DMS153 treated with DMSO at 0.1 percent for 48 hours (cell line): Measurements from ENCODE around the gene ROPN1B.
"Not testable (repeated sequence)": the region's sequence is repeated elsewhere in the genome, so short reads cannot be mapped to it uniquely, and the experiment has no call there.

Experiments
- DNase-seq: peaks from one replicate; lab custom pipeline; 2025; ENCODE audit not compliant: unreplicated experiment; lab: John Stamatoyannopoulos, UW

ROPN1B gene

DNA sequence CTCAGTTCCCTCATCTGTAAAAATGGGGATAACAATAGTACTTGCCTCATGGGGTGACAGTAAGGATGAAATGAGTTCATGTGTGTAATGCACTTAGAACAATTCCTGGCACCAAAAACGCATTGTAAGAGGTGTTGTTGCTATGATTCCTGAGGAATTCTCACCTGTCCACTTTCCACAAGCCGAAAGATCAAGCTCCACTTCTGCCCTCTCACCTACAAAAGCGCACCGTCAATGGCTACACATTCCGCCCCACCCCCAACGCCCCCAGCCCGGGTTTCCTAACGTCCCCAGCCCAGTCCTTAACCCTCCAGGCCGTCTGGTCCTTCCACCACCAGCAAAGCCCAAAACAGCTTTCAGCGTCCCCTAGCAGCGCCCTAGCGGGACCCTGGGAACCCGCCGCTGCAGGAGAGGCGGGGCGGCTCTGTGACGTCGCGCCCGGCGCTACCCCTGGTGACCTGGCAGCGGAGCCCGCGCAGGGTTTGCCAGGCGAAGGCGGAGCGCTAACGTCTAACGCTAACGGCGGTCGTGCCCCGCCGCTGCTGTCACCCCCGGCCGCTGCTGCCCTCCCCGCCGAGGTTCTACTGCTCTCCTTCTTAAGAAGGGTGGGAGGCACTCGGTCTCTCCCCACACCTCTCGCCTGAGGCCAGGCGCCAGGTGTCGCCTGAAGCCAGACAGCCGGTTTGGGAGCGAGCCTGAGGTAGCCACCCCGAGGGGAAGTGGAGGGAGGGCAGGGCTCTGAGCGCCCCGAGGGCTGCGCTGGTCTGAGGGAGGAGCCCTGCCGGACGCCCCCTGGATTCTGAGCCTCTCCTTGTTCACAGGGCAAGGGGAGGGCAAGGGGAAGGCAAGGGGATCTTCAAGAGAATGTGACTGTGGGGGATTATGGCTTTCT, at the start of gene ROPN1B:
TSS of gene ROPN1B (plus strand) at position 478 of the 892 bp plus-strand sequence. CDS start 2,877 bp downstream, outside the sequence.
- not testable (repeated sequence) for DNase-seq

DNA sequence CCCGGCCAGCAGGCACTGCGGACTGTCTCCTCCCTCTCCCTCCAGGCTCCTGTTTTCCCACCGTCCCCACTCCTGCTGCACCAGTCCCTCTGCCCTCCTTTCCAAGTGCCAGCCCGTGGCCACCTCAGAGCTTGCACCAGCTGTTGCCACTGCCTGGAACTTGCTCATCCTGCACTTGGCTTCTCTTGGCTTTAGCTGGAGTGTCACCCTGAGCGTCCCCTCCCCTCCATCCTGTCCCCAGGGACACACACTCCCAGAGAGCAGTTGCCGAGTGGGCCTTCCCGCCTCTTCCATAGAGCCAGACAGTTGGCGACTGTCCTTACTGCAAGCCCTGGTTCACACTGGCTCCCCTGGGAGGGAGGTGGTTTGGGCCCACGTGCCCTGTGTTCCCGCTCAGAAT, 48.8 kb upstream of the ROPN1B start:
- not testable (repeated sequence) for DNase-seq

DNA sequence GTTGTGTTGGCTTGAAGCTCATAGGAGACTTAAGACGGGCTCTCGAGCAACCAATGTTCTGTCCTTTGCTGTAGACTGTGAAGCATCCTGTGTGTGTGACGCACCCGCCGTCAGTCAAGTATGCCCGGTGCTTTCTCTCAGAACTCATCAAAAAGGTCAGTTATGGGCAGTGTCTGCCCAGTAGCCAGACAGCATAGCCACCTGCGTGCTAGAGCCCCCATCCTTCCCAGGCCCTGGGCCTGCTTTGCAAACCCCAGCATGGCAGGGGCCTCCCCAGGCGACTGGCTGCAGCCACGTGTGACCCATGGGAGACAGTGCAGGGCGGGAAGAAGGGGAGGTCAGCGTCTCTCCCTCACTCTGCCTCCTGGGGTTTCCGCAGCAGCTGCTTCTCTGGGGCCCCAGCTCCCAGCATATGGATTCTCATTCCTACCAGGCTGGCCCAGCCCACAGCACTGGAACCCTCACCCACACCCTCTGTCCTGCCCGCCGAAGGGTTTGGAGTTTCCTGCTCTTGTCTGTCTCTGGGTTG, 48.2 kb upstream of the ROPN1B start:
- DNase-seq: not testable (repeated sequence)

DNA sequence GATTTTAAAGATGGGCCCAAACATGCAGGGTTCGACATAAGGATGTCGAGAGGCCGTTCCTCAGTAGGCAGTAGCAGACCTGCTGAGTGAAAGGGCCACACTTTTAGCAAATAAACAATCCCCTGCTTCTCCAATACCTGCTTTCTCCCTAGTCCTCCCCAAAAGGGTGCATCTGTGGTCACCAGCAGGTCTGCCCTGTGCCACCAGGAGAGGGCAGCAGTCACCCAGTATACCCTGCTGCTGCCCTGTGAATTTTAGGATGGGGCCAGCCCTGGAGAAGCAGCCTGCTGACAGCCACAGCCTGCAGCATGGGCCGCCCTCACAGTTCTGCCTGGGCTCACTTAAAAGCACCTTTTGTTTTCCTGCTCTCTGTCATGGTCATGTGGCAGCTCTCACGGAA, 47.3 kb upstream of the ROPN1B start:
- not testable (repeated sequence) for DNase-seq

DNA sequence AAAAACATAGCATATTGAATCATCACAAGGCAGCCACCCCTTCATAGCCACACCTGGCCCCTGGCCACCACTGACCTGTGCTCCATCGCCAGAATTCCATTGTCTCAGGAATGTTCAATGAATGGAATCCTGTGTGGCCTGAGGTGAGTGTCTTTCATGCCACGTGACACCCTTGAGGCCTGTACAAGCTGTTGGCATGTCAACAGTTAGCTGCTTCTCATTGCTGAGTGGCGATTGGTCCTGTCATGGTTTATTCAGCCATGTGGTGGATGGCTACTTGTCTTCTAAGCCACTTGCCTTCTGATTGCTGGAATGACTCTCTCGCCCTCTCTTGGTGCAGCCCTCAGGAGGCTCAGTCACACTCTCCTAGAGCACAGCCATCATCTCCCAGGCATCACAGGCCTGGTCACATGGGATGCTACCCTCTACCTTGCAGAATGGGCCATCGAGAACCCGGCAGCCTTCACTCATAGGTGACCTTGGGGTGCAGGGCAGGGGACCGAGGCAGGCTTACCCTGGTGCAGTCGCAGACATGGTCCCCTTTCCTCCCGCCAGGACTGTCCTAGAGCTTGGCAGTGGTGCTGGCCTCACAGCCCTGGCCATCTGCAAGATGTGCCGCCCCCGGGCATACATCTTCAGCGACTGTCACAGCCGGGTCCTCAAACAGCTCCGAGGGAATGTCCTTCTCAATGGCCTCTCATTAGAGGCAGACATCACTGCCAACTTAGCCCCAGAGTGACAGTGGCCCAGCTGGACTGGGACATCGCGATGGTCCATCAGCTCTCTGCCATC, 45.5 kb upstream of the ROPN1B start:
- not testable (repeated sequence) for DNase-seq

DNA sequence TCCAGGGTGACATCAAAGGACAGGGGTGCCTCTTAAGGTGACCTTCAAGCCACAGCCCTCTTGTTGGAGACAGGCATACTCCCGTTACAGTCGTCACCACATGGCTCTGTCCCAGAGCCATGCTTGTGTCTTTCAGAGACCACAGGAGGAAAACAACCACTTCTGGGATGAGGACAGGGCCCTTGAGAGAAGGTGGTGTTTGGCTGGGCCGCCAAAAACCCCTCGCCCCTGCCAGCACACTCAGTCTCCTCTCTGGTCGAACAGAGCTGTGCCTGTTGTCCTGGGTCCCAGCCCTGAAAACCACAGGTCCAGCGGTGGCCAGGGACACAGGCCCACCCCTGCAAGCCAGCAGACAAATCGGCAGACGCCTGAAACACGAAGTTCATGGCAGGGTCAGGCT, 44.7 kb upstream of the ROPN1B start:
- DNase-seq: not testable (repeated sequence)

DNA sequence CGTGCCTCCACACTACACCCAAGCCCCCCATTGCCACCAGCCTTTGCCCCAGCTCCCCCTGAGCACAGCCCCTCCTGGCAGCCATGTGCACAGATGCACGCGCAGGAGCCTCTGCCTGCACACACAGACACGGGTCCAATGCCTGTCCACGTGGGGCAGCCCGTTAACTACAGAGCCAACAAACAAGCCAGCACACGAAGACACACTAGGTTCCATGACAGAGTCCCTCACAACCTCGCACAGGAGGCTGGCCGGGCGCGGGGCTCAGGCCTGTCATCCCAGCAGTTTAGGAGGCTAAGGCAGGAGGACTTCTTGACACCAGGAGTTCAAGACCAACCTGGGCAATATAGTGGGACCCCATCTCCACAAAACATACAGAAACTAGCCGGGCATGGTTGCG, 43.3 kb upstream of the ROPN1B start:
- not testable (repeated sequence) for DNase-seq

DNA sequence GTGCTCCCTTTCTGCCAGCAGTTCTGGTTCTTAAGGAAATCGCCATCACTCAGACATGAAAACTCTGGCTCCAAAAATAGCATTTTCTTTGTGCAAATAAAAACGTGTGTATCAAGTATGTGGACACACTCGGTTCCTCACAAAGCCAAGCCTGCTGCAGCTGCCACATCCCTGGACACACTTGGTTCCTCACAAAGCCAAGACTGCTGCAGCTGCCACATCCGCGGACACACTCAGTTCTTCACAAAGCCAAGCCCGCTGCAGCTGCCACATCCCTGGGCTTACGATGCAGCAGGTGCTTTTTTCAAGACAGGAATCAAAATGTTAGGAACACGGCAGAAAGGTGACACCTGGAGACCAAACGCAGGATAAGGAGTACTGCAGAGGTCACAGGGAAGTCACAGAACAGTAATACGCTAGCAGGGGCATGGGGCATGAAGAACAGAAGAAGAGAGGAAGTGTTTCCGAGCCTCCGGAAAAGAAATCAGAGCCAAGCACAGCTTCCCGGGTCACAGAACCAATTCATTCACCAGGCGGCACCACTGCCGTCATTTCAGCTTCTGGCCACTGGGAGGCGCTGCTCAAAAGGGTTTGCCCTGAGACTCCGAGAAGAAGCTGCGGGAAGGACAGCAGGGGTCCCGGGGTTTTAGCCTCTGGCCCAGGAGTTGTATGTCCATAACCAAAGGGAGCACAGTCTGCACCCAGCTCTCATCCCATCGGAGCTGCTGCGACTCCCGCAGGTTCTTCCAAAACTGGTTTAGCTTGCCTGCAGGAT, 40.0 kb upstream of the ROPN1B start:
- not testable (repeated sequence) for DNase-seq

DNA sequence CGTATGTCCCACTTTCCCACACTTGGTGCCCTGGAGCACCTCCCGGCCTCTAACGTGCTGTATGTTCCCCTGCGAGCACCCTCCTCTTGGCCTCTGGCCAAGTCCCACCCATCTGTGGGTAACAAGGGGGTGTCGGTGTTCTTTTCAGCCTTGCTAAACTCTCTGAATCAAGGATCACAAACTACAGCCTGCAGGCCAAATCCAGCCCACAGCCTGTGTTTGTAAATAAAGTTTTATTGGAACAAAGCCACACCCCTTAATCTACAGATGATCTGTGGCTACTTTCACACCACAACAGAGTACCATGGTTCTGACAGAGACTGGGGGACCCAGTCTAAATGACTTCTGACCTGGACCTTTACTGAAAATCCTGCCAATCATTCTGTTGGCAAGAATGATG, 39.2 kb upstream of the ROPN1B start:
- not testable (repeated sequence) for DNase-seq

DNA sequence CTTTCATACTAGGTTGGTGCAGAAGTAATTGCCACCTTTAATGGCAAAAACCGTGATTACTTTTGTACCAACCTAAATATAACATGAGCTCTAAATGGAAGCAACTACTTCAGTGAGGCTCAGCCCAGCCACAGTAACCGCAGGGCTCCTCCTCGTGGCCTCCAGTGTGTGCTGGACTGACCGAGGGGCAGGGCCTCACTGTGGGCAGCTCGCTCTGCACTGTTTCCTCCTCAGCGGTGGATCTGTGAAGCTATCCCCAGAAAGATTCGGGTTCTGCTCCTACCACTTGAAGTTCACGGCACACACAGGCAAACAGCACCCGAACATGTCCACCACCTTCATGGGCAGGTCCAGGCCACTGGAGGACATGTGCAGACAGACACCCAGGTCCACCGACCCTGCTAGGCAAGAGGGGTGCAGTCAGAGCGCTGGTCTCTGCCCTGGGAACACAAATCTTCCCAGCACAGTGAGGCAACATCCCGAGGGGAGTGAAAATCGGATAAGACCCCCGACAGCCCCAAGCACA, 37.6 kb upstream of the ROPN1B start:
- DNase-seq: not testable (repeated sequence)

DNA sequence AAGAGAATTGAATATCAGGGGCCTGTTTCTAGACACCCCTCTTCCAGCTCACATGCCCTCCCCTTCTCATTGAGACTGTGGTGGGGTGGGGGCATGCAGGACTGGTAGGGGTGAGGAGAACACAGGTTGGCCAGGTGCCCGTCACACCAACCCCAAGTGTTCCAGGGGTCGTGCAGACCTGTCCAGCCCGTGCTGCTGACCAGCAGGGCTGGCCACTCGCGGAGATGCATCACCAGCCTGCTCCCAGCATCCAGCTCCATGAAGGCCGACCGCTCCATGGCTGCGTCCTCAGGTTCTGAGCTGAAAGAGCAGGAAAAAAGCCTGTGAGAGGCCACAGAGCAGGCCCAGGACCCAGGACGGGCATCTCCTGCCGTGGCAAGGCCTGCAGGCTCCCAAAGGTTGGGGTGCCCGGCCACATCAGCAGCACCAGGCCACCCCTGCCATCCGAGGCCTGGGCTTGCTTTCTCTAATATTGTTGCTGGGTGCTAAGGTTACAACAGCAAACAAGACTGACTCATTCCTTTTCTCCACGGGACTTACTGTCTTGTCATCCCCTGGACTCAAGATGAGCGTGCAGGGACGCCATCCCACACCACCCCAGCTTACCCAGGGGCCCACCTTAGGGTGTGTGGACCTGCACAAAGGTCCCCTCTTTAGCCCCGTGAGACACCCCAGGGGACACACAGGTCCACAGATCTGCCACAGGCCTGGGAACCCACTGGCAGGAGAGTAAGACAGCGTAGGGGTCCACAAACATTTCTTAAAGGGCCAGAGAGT, 35.4 kb upstream of the ROPN1B start:
- DNase-seq: not testable (repeated sequence)

DNA sequence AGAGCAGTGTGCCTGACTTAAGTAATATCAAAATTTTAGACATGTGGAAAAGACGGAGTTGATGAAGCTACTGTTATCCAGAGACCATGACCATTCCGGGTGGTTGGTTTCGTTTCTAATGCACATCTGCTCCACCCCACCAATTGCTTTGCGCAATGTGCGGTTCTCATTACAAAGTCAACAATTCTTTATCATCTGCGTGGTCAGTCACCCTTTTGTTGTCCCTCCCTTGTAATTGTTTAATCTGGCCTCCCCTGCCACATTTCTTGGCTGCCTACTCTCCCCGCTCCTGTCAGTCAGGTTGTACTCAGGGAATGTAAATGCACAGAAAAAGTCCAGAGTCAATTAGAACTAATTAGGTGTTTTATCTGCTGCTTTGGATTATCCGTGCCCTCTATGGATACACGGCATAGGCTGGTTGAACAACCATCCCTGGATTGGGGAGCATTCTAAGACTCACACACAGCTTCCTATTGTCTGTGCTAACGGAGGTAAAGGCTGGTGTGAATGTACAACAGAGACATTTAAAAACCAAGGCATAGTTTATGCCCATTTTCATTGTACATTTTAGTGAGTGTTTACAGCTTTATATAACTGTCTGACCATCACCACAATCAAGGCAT, 33.6 kb upstream of the ROPN1B start:
- DNase-seq: not testable (repeated sequence)

DNA sequence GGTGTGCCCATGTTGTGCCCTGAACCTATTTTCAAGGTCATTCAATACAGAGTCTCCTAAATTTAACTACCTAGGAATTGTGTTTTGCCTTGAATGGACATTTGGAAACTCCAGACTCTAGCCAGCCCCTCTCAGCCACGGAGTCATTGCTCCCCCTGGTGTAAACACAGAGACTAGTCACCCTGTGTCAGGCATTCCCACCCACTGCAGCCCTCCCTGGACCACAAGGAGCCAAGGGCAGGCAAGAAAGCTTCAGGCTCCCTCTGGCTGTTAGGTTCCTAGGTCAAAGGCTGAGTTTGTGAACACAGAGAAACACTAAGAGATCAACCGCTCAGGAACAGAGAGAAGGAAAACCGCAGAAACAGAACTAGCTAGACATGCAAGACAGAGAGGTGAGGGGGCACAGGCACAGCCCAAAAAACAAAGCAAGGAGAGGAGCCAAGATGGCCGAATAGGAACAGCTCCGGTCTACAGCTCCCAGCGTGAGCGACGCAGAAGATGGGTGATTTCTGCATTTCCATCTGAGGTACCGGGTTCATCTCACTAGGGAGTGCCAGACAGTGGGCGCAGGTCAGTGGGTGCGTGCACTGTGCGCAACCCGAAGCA, 32.7 kb upstream of the ROPN1B start:
- DNase-seq: not testable (repeated sequence)

DNA sequence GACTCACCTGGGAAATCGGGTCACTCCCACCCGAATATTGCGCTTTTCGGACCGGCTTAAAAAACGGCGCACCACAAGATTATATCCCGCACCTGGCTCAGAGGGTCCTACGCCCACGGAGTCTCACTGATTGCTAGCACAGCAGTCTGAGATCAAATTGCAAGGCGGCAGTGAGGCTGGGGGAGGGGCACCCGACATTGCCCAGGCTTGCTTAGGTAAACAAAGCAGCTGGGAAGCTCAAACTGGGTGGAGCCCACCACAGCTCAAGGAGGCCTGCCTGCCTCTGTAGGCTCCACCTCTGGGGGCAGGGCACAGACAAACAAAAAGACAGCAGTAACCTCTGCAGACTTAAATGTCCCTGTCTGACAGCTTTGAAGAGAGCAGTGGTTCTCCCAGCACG, 32.1 kb upstream of the ROPN1B start:
- DNase-seq: not testable (repeated sequence)

DNA sequence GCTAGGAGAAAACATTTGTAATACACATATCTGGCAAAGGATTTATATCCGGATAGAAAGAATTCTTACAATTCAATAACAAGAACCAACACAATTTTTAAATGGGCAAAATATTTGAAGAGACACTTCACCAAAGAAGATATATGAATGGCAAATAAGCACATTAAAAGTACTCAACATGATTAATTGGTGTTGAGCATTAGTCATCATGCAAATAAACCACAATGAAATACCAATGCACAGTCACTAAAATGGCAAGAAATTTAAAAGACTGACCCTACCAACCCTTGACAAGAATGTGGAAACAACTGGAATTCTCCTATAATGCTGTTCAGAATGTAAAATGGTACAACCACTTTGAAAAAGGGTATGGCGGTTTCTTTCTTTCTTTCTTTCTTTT, 21.2 kb upstream of the ROPN1B start:
- not testable (repeated sequence) for DNase-seq

DNA sequence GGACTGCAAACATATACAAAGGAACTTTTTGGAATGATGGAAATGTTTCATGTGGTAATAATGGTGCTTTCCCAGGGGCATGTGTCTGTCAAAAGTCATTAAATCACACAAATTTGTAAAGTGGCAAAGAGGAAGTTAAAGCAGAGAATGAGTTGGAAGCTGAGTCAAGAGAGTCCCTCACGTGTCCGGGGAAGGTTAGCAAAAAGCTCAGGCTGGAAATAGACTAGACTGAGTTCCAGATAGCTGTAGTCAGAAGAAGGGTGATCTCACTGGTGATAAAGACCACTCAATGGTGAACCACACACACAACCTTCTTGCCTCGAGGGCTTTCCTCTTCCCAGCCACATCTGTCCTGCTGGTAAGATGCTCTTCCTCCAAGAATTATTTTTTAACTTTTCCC, 20.1 kb upstream of the ROPN1B start:
- DNase-seq: not testable (repeated sequence)

DNA sequence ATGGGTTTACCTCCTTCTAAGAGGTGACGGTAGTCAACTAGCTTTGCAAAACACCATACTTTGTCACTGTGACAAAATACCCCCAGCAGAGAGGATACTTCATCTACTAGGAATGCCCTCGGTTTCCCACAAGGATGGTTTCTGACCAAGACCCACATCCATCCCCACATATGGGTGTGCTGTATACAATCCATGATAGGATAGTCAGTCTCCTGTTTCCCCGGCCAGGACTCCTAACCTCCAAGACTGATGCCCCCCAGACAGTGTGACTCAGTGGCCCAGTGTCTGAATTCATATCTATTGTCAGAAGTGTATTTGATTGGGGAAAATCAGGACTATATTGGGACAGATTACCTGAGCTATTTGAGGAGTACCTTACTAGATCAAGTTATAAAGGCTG, 17.8 kb upstream of the ROPN1B start:
- not testable (repeated sequence) for DNase-seq

DNA sequence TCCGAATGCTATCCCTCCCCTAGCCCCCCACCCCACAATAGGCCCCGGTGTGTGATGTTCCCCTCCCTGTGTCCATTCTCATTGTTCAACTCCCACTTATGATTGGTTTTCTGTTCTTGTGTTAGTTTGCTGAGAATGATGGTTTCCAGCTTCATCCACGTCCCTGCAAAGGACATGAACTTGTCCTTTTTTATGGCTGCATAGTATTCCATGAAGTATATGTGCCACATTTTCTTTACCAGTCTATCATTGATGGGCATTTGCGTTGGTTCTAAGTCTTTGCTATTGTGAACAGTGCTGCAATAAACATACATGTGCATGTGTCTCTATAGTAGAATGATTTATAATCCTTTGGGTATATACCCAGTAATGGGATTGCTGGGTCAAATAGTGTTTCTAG, 12.0 kb upstream of the ROPN1B start:
- not testable (repeated sequence) for DNase-seq
